IMR-90 (cell line): Measurements from ENCODE around the gene CHRM4. TPM values are rescaled to one million over a fixed set of nuclear protein-coding genes. Genes with fewer than 3 reads are reported as not detected.
A peak's percentile ranks its signal among the peaks of the same experiment; 100 is the strongest.

ENCODE experiments used
- ATAC-seq: fragments of 200-7000 bp; cut with Tn5 transposase; 2 replicates; pipeline ENCODE4 v1.9.1; 2020; ENCODE audit warnings: low read depth, mild to moderate bottlenecking, moderate library complexity
- BruUV-seq: library from RNA; stranded (reverse); fragments of 400-500 nt; replicated peaks from 2 replicates; lab custom pipeline; 2021; lab: Mats Ljungman, UMichigan
- CTCF ChIA-PET: fragments of 300-600 bp; formaldehyde crosslinking; extraction: SDS; loops from one replicate; lab custom pipeline; 2021; ENCODE audit warnings: antibody characterized with exemption; lab: Yijun Ruan, JAX
- POLR2A ChIA-PET: fragments of 300-600 bp; sonication (Branson Sonifier 250); formaldehyde crosslinking; loops from one replicate; lab custom pipeline; 2022; ENCODE audit warnings: antibody characterized with exemption; ENCODE audit not compliant: unreplicated experiment; lab: Charles Lee
- DNase-seq: peaks from one replicate; pipeline ENCODE4 v3.0.0; 2013
- H2AFZ ChIP-seq: replicated peaks from 2 replicates; pipeline ENCODE3; 2013; ENCODE audit warnings: low read length, mild to moderate bottlenecking; ENCODE audit not compliant: poor library complexity
- H2AK5ac ChIP-seq: 2 replicates; pipeline ENCODE4 v1.6.1; 2013; ENCODE audit warnings: low read depth, low read length, inconsistent platforms
- H2AK9ac ChIP-seq: replicated peaks from 2 replicates; pipeline ENCODE3; 2013; ENCODE audit warnings: mild to moderate bottlenecking, low read depth, low read length, moderate library complexity; ENCODE audit not compliant: poor library complexity
- H2BK120ac ChIP-seq: 2 replicates; pipeline ENCODE4 v1.6.1; 2013; ENCODE audit warnings: low read depth, low read length, inconsistent platforms
- H2BK15ac ChIP-seq: 3 replicates; pipeline ENCODE4 v1.6.1; 2013; ENCODE audit warnings: low read depth, low read length, inconsistent platforms
- H2BK20ac ChIP-seq: 2 replicates; pipeline ENCODE4 v1.6.1; 2013; ENCODE audit warnings: low read depth, mild to moderate bottlenecking, inconsistent platforms, low read length, moderate library complexity
- H2BK5ac ChIP-seq: 2 replicates; pipeline ENCODE4 v1.6.1; 2013; ENCODE audit warnings: mild to moderate bottlenecking, low read depth, low read length, inconsistent platforms; ENCODE audit not compliant: poor library complexity, severe bottlenecking
- H3K14ac ChIP-seq: replicated peaks from 2 replicates; pipeline ENCODE4 v1.6.1; 2013; ENCODE audit warnings: low read depth, low read length, inconsistent platforms
- H3K18ac ChIP-seq: 2 replicates; pipeline ENCODE4 v1.6.1; 2013; ENCODE audit warnings: low read depth, low read length, control low read depth
- H3K23ac ChIP-seq: 2 replicates; pipeline ENCODE4 v1.6.1; 2013; ENCODE audit warnings: low read depth, low read length, inconsistent platforms
- H3K27ac ChIP-seq: 2 replicates; pipeline ENCODE4 v1.5.1; 2013; ENCODE audit warnings: mild to moderate bottlenecking, control low read depth, low read length; ENCODE audit not compliant: insufficient read depth
- H3K27me3 ChIP-seq: 2 replicates; pipeline ENCODE4 v1.6.1; 2013; ENCODE audit warnings: low read length; ENCODE audit not compliant: control insufficient read depth, insufficient read depth
- H3K36me3 ChIP-seq: 2 replicates; pipeline ENCODE4 v1.6.1; 2013; ENCODE audit warnings: low read length, mixed read lengths; ENCODE audit not compliant: control insufficient read depth, insufficient read depth
- H3K4ac ChIP-seq: 2 replicates; pipeline ENCODE4 v1.6.1; 2013; ENCODE audit warnings: low read depth, low read length, inconsistent platforms
- H3K4me1 ChIP-seq: 2 replicates; pipeline ENCODE4 v1.6.1; 2013; ENCODE audit warnings: low read length, mixed read lengths; ENCODE audit not compliant: control insufficient read depth, insufficient read depth
- H3K4me2 ChIP-seq: 2 replicates; pipeline ENCODE4 v1.6.1; 2013; ENCODE audit warnings: low read depth, mild to moderate bottlenecking, control low read depth, low read length, moderate library complexity
- H3K4me3 ChIP-seq: 2 replicates; pipeline ENCODE4 v1.5.1; 2013; ENCODE audit warnings: low read depth, mild to moderate bottlenecking, control low read depth, low read length, moderate library complexity; ENCODE audit not compliant: insufficient read depth
- H3K56ac ChIP-seq: 2 replicates; pipeline ENCODE4 v1.6.1; 2013; ENCODE audit warnings: low read length, inconsistent platforms; ENCODE audit not compliant: insufficient read depth; ENCODE audit errors: extremely low read depth
- H3K79me1 ChIP-seq, 2 experiments: 2 replicates each; pipeline ENCODE4 v1.6.1; 2013; ENCODE audit warnings: low read length in 2 of 2, inconsistent platforms in 1 of 2, low read depth in 1 of 2
- H3K9ac ChIP-seq: 2 replicates; pipeline ENCODE4 v1.6.1; 2013; ENCODE audit warnings: low read depth, low read length, control low read depth
- H3K9me1 ChIP-seq: 2 replicates; pipeline ENCODE4 v1.6.1; 2013; ENCODE audit warnings: low read length, inconsistent platforms; ENCODE audit not compliant: insufficient read depth
- H3K9me3 ChIP-seq: 2 replicates; pipeline ENCODE4 v1.6.1; 2013; ENCODE audit warnings: low read length; ENCODE audit not compliant: control insufficient read depth, insufficient read depth
- H4K20me1 ChIP-seq: 2 replicates; pipeline ENCODE4 v1.6.1; 2013; ENCODE audit warnings: low read length, inconsistent platforms; ENCODE audit not compliant: insufficient read depth
- H4K5ac ChIP-seq: 2 replicates; pipeline ENCODE4 v1.6.1; 2013; ENCODE audit warnings: mild to moderate bottlenecking, low read depth, low read length, control low read depth
- H4K8ac ChIP-seq, 2 experiments: 2 replicates each; pipeline ENCODE4 v1.6.1; 2013; ENCODE audit warnings: low read depth in 2 of 2, low read length in 2 of 2, control low read depth in 1 of 2, inconsistent platforms in 1 of 2
- H4K91ac ChIP-seq: 2 replicates; pipeline ENCODE4 v1.6.1; 2013; ENCODE audit warnings: low read depth, low read length, inconsistent platforms; ENCODE audit not compliant: insufficient read depth
- BHLHE40 ChIP-seq: fragments of 150-350 bp; IDR thresholded peaks from 2 replicates; pipeline ENCODE4 v1.6.1; 2016; ENCODE audit warnings: mild to moderate bottlenecking, low read depth, low read length
- CEBPB ChIP-seq: IDR thresholded peaks from 2 replicates; pipeline ENCODE4 v1.6.1; 2012; ENCODE audit warnings: low read depth, low read length, improper control_type of control experiment
- CHD1 ChIP-seq: IDR thresholded peaks from 2 replicates; pipeline ENCODE4 v1.6.1; 2012; ENCODE audit warnings: low read depth, low read length, improper control_type of control experiment
- ELK1 ChIP-seq: fragments of 150-350 bp; IDR thresholded peaks from 2 replicates; pipeline ENCODE4 v1.6.1; 2016; ENCODE audit warnings: low read depth, mild to moderate bottlenecking, low read length, moderate library complexity, borderline replicate concordance
- FOS ChIP-seq: fragments of 150-350 bp; IDR thresholded peaks from 2 replicates; pipeline ENCODE4 v1.6.1; 2016; ENCODE audit warnings: low read depth, low read length
- MAFK ChIP-seq: IDR thresholded peaks from 2 replicates; pipeline ENCODE4 v1.6.1; 2012; ENCODE audit warnings: low read depth, low read length, improper control_type of control experiment
- MXI1 ChIP-seq: IDR thresholded peaks from 2 replicates; pipeline ENCODE4 v1.6.1; 2012; ENCODE audit warnings: low read depth, mild to moderate bottlenecking, low read length, moderate library complexity, borderline replicate concordance
- NFE2L2 ChIP-seq: fragments of 150-350 bp; IDR thresholded peaks from 2 replicates; pipeline ENCODE4 v1.6.1; 2016; ENCODE audit warnings: low read depth, mild to moderate bottlenecking, low read length
- POLR2A ChIP-seq: IDR thresholded peaks from 2 replicates; pipeline ENCODE4 v1.6.1; 2012; ENCODE audit warnings: mild to moderate bottlenecking, low read depth, low read length
- RAD21 ChIP-seq: IDR thresholded peaks from 2 replicates; pipeline ENCODE4 v1.6.1; 2012; ENCODE audit warnings: low read length, improper control_type of control experiment
- RCOR1 ChIP-seq: IDR thresholded peaks from 2 replicates; pipeline ENCODE4 v1.6.1; 2012; ENCODE audit warnings: mild to moderate bottlenecking, low read length, improper control_type of control experiment; ENCODE audit not compliant: insufficient replicate concordance
- RFX5 ChIP-seq: IDR thresholded peaks from 2 replicates; pipeline ENCODE4 v1.8.0; 2012; ENCODE audit warnings: low read depth, mild to moderate bottlenecking, low read length, moderate library complexity
- SMC3 ChIP-seq: fragments of 150-350 bp; IDR thresholded peaks from 2 replicates; pipeline ENCODE4 v1.6.1; 2016; ENCODE audit warnings: low read depth, mild to moderate bottlenecking, antibody characterized with exemption, low read length, moderate library complexity
- WGBS, 2 experiments: methylation state at CpG; one replicate each; pipeline versions ENCODE4 v1.1.5 to v1.1.7; 2013; ENCODE audit warnings: missing lambda C conversion rate in 2 of 2; ENCODE audit not compliant: insufficient read length in 1 of 2; ENCODE audit errors: extremely low coverage in 2 of 2; 5-methylcytosine and 5-hydroxymethylcytosine counted together
- dilution Hi-C: fragments of 300-500 bp; cut with HindIII; formaldehyde crosslinking; loops from one replicate; pipeline ENCODE4 v1.14.3; 2018; ENCODE audit warnings: low sequenced_read_pairs; ENCODE audit not compliant: unreplicated experiment
- in situ Hi-C: fragments of 300-500 bp; cut with MboI; formaldehyde crosslinking; loops from 3 replicates; pipeline ENCODE4 v1.14.3; 2019; ENCODE audit warnings: low sequenced_read_pairs, inconsistent platforms, mixed read lengths
- intact Hi-C: fragments of 100-400 bp; cut with micrococcal nuclease; formaldehyde crosslinking; loops from 2 replicates; pipeline ENCODE4 v1.10.0; 2022
- polyA plus RNA-seq, 3 experiments: library from polyadenylated mRNA; depleted of rRNA; stranded (reverse); fragments of >200 nt; gene quantifications; 2 replicates each; pipeline ENCODE4 v1.2.3, GENCODE V29; 2012; ENCODE audit warnings: low replicate concordance in 1 of 3
- total RNA-seq: library from RNA; depleted of rRNA; stranded (reverse); fragments of >200 nt; gene quantifications from 2 replicates; pipeline ENCODE4 v1.2.3, GENCODE V29; 2012
- TF ChIP-seq, protein P1 (sequence below): fragments of 150-350 bp; IDR thresholded peaks from 2 replicates; pipeline ENCODE4 v1.6.1; 2017; ENCODE audit warnings: mild to moderate bottlenecking, antibody characterized with exemption, low read length, low read depth
- TF ChIP-seq, protein P2 (sequence below): conservative IDR thresholded peaks from 2 replicates; pipeline ENCODE4 v1.5.1; 2012; ENCODE audit warnings: mild to moderate bottlenecking, low read depth, low read length, improper control_type of control experiment

The CHRM4 gene
- total and polyA plus RNA-seq, 2 of the 4 experiments (the other 2 are of a cell fraction), result 0.09 to 0.18 TPM

DNA sequence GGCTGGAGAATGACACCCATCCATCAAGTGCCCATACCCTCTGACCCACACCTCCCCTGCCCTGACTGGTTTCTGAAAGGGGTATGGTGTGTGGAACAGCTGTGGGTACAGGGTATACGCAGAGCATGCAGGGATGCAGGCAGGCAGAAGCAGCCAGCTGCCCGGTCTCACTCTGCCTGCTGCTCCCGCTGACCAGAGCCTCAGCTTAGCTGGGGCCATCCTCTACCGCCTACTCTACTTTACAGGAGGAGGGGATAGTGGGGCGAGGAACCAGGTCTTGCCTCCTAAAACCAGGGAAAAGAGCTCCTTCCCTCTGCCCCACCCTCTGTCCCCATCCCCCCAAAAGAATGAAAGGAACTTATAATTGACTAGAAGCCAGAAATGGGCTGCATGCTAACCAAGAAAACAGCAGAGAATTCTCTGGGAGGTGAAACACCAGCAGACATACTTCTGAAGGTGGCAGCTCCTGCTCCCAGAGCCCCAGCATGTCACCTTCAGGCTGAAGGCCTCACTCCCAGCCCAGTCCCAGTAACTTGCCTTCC, 13.0 kb upstream of the CHRM4 start:
- no TSS peak for BruUV-seq
- intact Hi-C loops, result no loop called here
- Histone ChIP-seq H3K36me3 (peaks cover 24% of the 10 kb centered on the region), H3K56ac (no peak overlapping the region), H3K27me3 (no peaks in the 10 kb centered on the region), H4K5ac (no peak overlapping the region; the same call in 1 of the 2 replicates), H2AFZ (peak overlapping the region; percentile 49), H4K20me1 (no peaks in the 10 kb centered on the region; the same call in none of the 2 replicates), H3K9me1 (peaks cover 15% of the 10 kb centered on the region), H3K27ac (no peak overlapping the region), H3K4me2 (no peak overlapping the region), H3K23ac (peak overlapping the region; percentile 90; the same call in 1 of the 2 replicates), H3K4me1 (peaks cover 8% of the 10 kb centered on the region; the same call in 1 of the 2 replicates), H3K9ac (no peak overlapping the region), H2AK5ac (peak overlapping the region; percentile 2; the same call in 1 of the 2 replicates), H3K18ac (no peak overlapping the region), H2BK15ac (no peak overlapping the region), H3K79me1 (peaks cover 0 to 12% of the 10 kb centered on the region in 2 experiments; a peak in 2 of 4 replicates), H2BK20ac (no peak overlapping the region; the same call in 1 of the 2 replicates), H2AK9ac (peak overlapping the region; percentile 77), H2BK120ac (peak overlapping the region; percentile 11; the same call in 1 of the 2 replicates), H4K8ac (no peak overlapping the region), H3K4ac (peak overlapping the region; percentile 71), H4K91ac (no peak overlapping the region; the same call in 1 of the 2 replicates), H3K4me3 (no peak overlapping the region), H2BK5ac (no peak overlapping the region), H3K14ac (peak overlapping the region; percentile 82; the same call in 1 of the 2 replicates), H3K9me3 (no peaks in the 10 kb centered on the region)
- no peak for DNase-seq
- ATAC-seq, result peak; percentile 60
- ChIA-PET POLR2A (no interaction called here), CTCF (interaction anchor here (1.0 kb wide), 1 partner anchor 16 kb away, joined by 4 read pairs; no protein-coding TSS in a partner anchor)
- WGBS, 2 experiments, result no CpG with 5 or more reads among the region's 5 CpGs
- in situ Hi-C loops, result no loop called here
- dilution Hi-C loops, result no loop called here
- TF ChIP-seq RCOR1 (no peak), NFE2L2 (no peak), ELK1 (no peak), CHD1 (no peak), CEBPB (no peak), MAFK (no peak), SMC3 (no peak), RAD21 (no peak), FOS (no peak), RFX5 (no peak), BHLHE40 (no peak), MXI1 (no peak), POLR2A (no peak)
- TF ChIP-seq, protein P1, sequence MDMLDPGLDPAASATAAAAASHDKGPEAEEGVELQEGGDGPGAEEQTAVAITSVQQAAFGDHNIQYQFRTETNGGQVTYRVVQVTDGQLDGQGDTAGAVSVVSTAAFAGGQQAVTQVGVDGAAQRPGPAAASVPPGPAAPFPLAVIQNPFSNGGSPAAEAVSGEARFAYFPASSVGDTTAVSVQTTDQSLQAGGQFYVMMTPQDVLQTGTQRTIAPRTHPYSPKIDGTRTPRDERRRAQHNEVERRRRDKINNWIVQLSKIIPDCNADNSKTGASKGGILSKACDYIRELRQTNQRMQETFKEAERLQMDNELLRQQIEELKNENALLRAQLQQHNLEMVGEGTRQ, result no peak
- TF ChIP-seq, protein P2, sequence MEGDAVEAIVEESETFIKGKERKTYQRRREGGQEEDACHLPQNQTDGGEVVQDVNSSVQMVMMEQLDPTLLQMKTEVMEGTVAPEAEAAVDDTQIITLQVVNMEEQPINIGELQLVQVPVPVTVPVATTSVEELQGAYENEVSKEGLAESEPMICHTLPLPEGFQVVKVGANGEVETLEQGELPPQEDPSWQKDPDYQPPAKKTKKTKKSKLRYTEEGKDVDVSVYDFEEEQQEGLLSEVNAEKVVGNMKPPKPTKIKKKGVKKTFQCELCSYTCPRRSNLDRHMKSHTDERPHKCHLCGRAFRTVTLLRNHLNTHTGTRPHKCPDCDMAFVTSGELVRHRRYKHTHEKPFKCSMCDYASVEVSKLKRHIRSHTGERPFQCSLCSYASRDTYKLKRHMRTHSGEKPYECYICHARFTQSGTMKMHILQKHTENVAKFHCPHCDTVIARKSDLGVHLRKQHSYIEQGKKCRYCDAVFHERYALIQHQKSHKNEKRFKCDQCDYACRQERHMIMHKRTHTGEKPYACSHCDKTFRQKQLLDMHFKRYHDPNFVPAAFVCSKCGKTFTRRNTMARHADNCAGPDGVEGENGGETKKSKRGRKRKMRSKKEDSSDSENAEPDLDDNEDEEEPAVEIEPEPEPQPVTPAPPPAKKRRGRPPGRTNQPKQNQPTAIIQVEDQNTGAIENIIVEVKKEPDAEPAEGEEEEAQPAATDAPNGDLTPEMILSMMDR, result no peak
